ENCODE data around the gene TWSG1.
"Not testable (repeated sequence)": the region's sequence is repeated elsewhere in the genome, so short reads cannot be mapped to it uniquely, and the experiment has no call there.

GRCh38 chr18:9450920-9451319 lies 116.3 kb downstream of the TWSG1 start:
- not testable (repeated sequence) for TF ChIP-seq POLR2A (IDR thresholded peaks at IDR 0.05; ENCODE audit: low read depth, low read length); TAF1 (IDR thresholded peaks at IDR 0.05; ENCODE audit: borderline replicate concordance, low read depth, low read length)
